A549 (cell line): ENCODE data around the gene FBRSL1. TPM values are rescaled to one million over a fixed set of nuclear protein-coding genes. Genes with fewer than 3 reads are reported as not detected.
A peak's percentile ranks its signal among the peaks of the same experiment; 100 is the strongest.

Experiments used
- ATAC-seq, 2 experiments: fragments of 200-7000 bp in 1 of 2; fragments of >200 bp in 1 of 2; cut with Nextera tagmentation in 1 of 2; cut with Tn5 transposase in 1 of 2; 3 replicates each; pipeline versions ENCODE4 v1.8.0 to v1.9.1; 2018 to 2020; ENCODE audit warnings: mild to moderate bottlenecking in 1 of 2, moderate library complexity in 1 of 2
- CTCF ChIA-PET: fragments of 300-600 bp; sonication (Branson Sonifier 250); formaldehyde crosslinking; extraction: SDS; loops from one replicate; lab custom pipeline; 2021; ENCODE audit warnings: antibody characterized with exemption, inconsistent platforms; lab: Yijun Ruan, JAX
- POLR2A ChIA-PET: fragments of 350-600 bp; formaldehyde crosslinking; extraction: SDS; loops from one replicate; lab custom pipeline; 2021; ENCODE audit warnings: antibody characterized with exemption, inconsistent platforms; lab: Yijun Ruan, JAX
- DNase-seq, 2 experiments: peaks; one replicate each; pipeline versions ENCODE4 v3.0.0 to v3.0.0-alpha.2; 2011 to 2016; ENCODE audit warnings: low read depth in 1 of 2, low spot score in 1 of 2
- FAIRE-seq: peaks from 2 replicates; lab custom pipeline; 2011; peaks lifted over from hg19 to GRCh38; lab: Jason Lieb, UNC
- H3K27ac ChIP-seq, 2 experiments: fragments of >200 bp; sonication (Bioruptor Twin); formaldehyde crosslinking; 3 replicates each; pipeline ENCODE4 v1.5.1; 2016 to 2017
- H3K4me1 ChIP-seq: fragments of >200 bp; sonication (Bioruptor Twin); formaldehyde crosslinking; 3 replicates; pipeline ENCODE4 v1.6.1; 2016
- H3K4me2 ChIP-seq: fragments of >200 bp; sonication (Bioruptor Twin); formaldehyde crosslinking; 3 replicates; pipeline ENCODE4 v1.6.1; 2016
- H3K4me3 ChIP-seq: fragments of >200 bp; sonication (Bioruptor Twin); formaldehyde crosslinking; 3 replicates; pipeline ENCODE4 v1.5.1; 2016
- H3K9me3 ChIP-seq: fragments of >200 bp; sonication (Bioruptor Twin); formaldehyde crosslinking; 3 replicates; pipeline ENCODE4 v1.6.1; 2016
- BHLHE40 ChIP-seq: IDR thresholded peaks from 2 replicates; pipeline ENCODE4 v1.6.1; 2012; ENCODE audit warnings: low read depth, low read length, inconsistent platforms
- CBX2 ChIP-seq: fragments of 200-600 bp; sonication (generic); IDR thresholded peaks from 2 replicates; pipeline ENCODE4 v1.6.1; 2016; ENCODE audit warnings: low read depth, mild to moderate bottlenecking, borderline replicate concordance
- CBX8 ChIP-seq: fragments of 200-600 bp; sonication (generic); IDR thresholded peaks from 2 replicates; pipeline ENCODE4 v1.6.1; 2016
- CTCF ChIP-seq: fragments of >200 bp; sonication (Bioruptor Twin); formaldehyde crosslinking; IDR thresholded peaks from 3 replicates; pipeline ENCODE4 v1.5.1; 2016
- E2F6 ChIP-seq: IDR thresholded peaks from 2 replicates; pipeline ENCODE4 v1.6.1; 2012; ENCODE audit warnings: low read depth, borderline replicate concordance
- HMGXB4 ChIP-seq: fragments of 250-450 bp; sonication (Bioruptor Pico); IDR thresholded peaks from 2 replicates; pipeline ENCODE4 v1.5.0; 2021; ENCODE audit warnings: mild to moderate bottlenecking, moderate library complexity, borderline replicate concordance
- HOXA7 ChIP-seq: fragments of 250-450 bp; sonication (Bioruptor Pico); IDR thresholded peaks from 2 replicates; pipeline ENCODE4 v1.5.0; 2020; ENCODE audit warnings: mild to moderate bottlenecking, moderate library complexity
- HOXB5 ChIP-seq: fragments of 250-450 bp; sonication (Bioruptor Pico); IDR thresholded peaks from 2 replicates; pipeline ENCODE4 v1.5.0; 2020; ENCODE audit warnings: mild to moderate bottlenecking, moderate library complexity
- JUN ChIP-seq, 2 experiments: fragments of >200 bp; sonication (Bioruptor Twin); formaldehyde crosslinking; IDR thresholded peaks; 2 replicates in 1 of 2; 3 replicates in 1 of 2; pipeline ENCODE4 v1.6.1; 2016 to 2017
- JUNB ChIP-seq: fragments of >200 bp; sonication (Bioruptor Twin); formaldehyde crosslinking; IDR thresholded peaks from 2 replicates; pipeline ENCODE4 v1.6.1; 2016
- KDM1A ChIP-seq: fragments of 200-600 bp; sonication (generic); IDR thresholded peaks from 2 replicates; pipeline ENCODE4 v1.6.1; 2016; ENCODE audit warnings: low read depth, mild to moderate bottlenecking
- MAZ ChIP-seq: fragments of 150-350 bp; IDR thresholded peaks from 2 replicates; pipeline ENCODE4 v1.6.1; 2014; ENCODE audit warnings: antibody characterized with exemption, low read depth, low read length, borderline replicate concordance
- NFE2L2 ChIP-seq: fragments of 150-350 bp; conservative IDR thresholded peaks from 2 replicates; pipeline ENCODE4 v1.6.1; 2014; ENCODE audit warnings: low read length
- NR3C1 ChIP-seq: fragments of >200 bp; sonication (Bioruptor Twin); formaldehyde crosslinking; IDR thresholded peaks from 3 replicates; pipeline ENCODE4 v1.6.1; 2017
- PBX3 ChIP-seq: IDR thresholded peaks from 2 replicates; pipeline ENCODE4 v1.6.1; 2012
- RAD21 ChIP-seq, 2 experiments: fragments of >200 bp in 1 of 2; sonication (Bioruptor Twin) in 1 of 2; formaldehyde crosslinking in 1 of 2; IDR thresholded peaks in 1 of 2; conservative IDR thresholded peaks in 1 of 2; 2 replicates in 1 of 2; 3 replicates in 1 of 2; pipeline ENCODE4 v1.6.1; 2012 to 2018; ENCODE audit warnings: inconsistent platforms in 1 of 2
- RCOR1 ChIP-seq: fragments of 150-350 bp; IDR thresholded peaks from 2 replicates; pipeline ENCODE4 v1.6.1; 2014; ENCODE audit warnings: antibody characterized with exemption, low read length, low read depth
- REST ChIP-seq: fragments of 200-600 bp; sonication (generic); IDR thresholded peaks from 2 replicates; pipeline ENCODE4 v1.6.1; 2016; ENCODE audit warnings: antibody characterized with exemption, mild to moderate bottlenecking, moderate library complexity
- RNF2 ChIP-seq: fragments of 200-600 bp; sonication (generic); IDR thresholded peaks from 2 replicates; pipeline ENCODE4 v1.6.1; 2016; ENCODE audit warnings: low read depth, mild to moderate bottlenecking, antibody characterized with exemption, moderate library complexity, borderline replicate concordance
- TP53 ChIP-seq: fragments of 250-450 bp; sonication (Bioruptor Pico); IDR thresholded peaks from 2 replicates; pipeline ENCODE4 v1.5.0; 2021; ENCODE audit warnings: mild to moderate bottlenecking, moderate library complexity
- WGBS: methylation state at CpG from one replicate; pipeline ENCODE4 v1.1.6; 2017; ENCODE audit errors: missing lambda C conversion rate; 5-methylcytosine and 5-hydroxymethylcytosine counted together
- polyA plus RNA-seq, 4 experiments: library from polyadenylated mRNA; depleted of rRNA in 3 of 4; stranded (reverse); fragments of >200 nt; fragmentation: RNase III in 1 of 4; extraction: RNeasy Plus Mini Kit Qiagen cat#74134 plus additional on column Dnase treatment in 1 of 4; gene quantifications; 2 replicates in 3 of 4; 3 replicates in 1 of 4; pipeline ENCODE4 v1.2.3, GENCODE V29; 2011 to 2017

Gene FBRSL1
- polyA plus RNA-seq, 2 of the 4 experiments (the other 2 are of a cell fraction), result 3.0 to 32.8 TPM

- no peak for TF ChIP-seq KDM1A
- TF ChIP-seq RCOR1, result no peak
- no peak for TF ChIP-seq BHLHE40
- TF ChIP-seq PBX3, result no peak
- no peak for TF ChIP-seq RAD21 (conservative IDR thresholded peaks at IDR 0.05 in 1 of 2, IDR thresholded peaks at IDR 0.05 in 1 of 2)
- no peak for TF ChIP-seq NFE2L2
- TF ChIP-seq JUNB, result no peak
- TF ChIP-seq HMGXB4 (CRISPR knock-in tag), result no peak
- TF ChIP-seq MAZ, result no peak
- TF ChIP-seq HOXA7 (CRISPR knock-in tag), result no peak
- TF ChIP-seq CBX2, result no peak
- no peak for TF ChIP-seq E2F6
- no peak for TF ChIP-seq CTCF
- no peak for TF ChIP-seq NR3C1
- no peak for TF ChIP-seq JUN (IDR thresholded peaks at IDR 0.05)
- TF ChIP-seq REST, result no peak
- no peak for TF ChIP-seq CBX8
- TF ChIP-seq TP53, result no peak
- TF ChIP-seq RNF2, result no peak
- TF ChIP-seq HOXB5 (CRISPR knock-in tag), result no peak
- peak in 1 of 2 experiments; percentile 37 for DNase-seq
- FAIRE-seq, result no peak
- Histone ChIP-seq H3K4me1 (peaks cover 8% of the 10 kb centered on the region; the same call in 1 of the 3 replicates), H3K4me3 (no peak overlapping the region), H3K27ac (no peak overlapping the region; a peak in 1 of 6 replicates), H3K9me3 (no peaks in the 10 kb centered on the region), H3K4me2 (0 out of 3 replicates have a peak overlapping the region, but pooled peaks have one; percentile 1)
- POLR2A ChIA-PET, result no interaction called here
- CTCF ChIA-PET, result interaction anchor here (1.3 kb wide), 1 partner anchor 57 kb away, joined by 3 read pairs; no protein-coding TSS in a partner anchor
- 61% methylated on average over 18 of the region's 18 CpGs for WGBS
- peak in 1 of 2 experiments; percentile 30; a peak in 4 of 6 replicates for ATAC-seq
Measured at GRCh38 chr12:132471011-132471857, 18.7 kb upstream of the FBRSL1 start.
